ENCODE data around the gene MMAB. TPM values are rescaled to one million over a fixed set of nuclear protein-coding genes. Genes with fewer than 3 reads are reported as not detected.

The MMAB gene
- total RNA-seq, 1 experiment from 2014 or later, result 97.6 TPM

DNA sequence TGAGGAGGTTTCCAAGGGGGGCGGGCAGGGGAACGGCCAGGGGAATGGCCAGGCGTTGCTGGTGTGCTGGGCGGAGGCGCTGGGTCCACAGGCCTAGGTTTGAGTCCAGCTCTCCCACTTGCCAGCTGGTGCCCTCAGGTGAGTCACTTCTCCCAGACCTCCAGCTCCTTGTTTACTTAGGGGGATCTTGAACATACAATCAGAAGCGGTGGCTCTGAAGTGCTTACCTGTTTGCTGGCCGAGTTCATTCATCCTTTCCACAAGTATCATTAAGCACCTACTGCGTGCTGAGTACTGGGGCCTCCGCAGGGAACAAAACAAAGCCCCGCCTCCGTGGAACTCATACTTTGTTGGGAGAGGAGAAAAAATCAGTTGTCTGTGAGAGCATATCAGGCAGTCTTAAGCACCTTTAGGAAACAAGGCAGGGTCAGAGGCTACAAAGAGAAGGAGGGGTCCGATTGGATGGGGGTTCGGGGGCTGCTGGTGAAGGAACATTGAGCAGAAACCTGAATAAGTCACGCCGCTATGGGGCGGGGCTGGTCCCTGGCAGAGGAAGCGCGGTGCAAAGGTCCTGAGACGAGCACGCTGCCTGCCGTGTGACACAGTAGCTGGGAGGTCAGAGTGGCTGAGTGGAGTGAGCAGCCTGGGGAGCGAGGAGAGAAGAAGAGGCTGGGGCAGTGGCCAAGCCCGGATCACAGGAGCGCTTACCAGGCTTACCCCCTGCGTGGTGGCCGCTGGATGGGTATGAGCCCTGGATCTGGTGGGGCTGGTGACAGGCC, 15.3 kb upstream of the MMAB start:
- intact Hi-C loops (cut with micrococcal nuclease; ENCODE audit: unreplicated experiment), result no loop called here
- DNase-seq (ENCODE audit: low spot score), result no peak
- no peaks in the 10 kb centered on the region for H3K9me3 ChIP-seq (ENCODE audit: low read depth, low read length, poor library complexity, severe bottlenecking)
- no TSS peak for BruUV-seq (replicated peaks)
- H3K4me3 ChIP-seq (ENCODE audit: low read depth, low read length, poor library complexity, severe bottlenecking), result no peak overlapping the region
- H3K4me1 ChIP-seq (ENCODE audit: insufficient read depth, low read length, poor library complexity, severe bottlenecking), result no peaks in the 10 kb centered on the region
- H3K36me3 ChIP-seq (ENCODE audit: insufficient read depth, low read length, poor library complexity, severe bottlenecking), result peaks cover 49% of the 10 kb centered on the region
- TF ChIP-seq, protein P1, sequence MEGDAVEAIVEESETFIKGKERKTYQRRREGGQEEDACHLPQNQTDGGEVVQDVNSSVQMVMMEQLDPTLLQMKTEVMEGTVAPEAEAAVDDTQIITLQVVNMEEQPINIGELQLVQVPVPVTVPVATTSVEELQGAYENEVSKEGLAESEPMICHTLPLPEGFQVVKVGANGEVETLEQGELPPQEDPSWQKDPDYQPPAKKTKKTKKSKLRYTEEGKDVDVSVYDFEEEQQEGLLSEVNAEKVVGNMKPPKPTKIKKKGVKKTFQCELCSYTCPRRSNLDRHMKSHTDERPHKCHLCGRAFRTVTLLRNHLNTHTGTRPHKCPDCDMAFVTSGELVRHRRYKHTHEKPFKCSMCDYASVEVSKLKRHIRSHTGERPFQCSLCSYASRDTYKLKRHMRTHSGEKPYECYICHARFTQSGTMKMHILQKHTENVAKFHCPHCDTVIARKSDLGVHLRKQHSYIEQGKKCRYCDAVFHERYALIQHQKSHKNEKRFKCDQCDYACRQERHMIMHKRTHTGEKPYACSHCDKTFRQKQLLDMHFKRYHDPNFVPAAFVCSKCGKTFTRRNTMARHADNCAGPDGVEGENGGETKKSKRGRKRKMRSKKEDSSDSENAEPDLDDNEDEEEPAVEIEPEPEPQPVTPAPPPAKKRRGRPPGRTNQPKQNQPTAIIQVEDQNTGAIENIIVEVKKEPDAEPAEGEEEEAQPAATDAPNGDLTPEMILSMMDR (conservative IDR thresholded peaks at IDR 0.05; ENCODE audit: low read depth, low read length), result no peak
- no peak for TF ChIP-seq EZH2 (IDR thresholded peaks at IDR 0.05; ENCODE audit: borderline replicate concordance, low read depth, low read length, poor library complexity, severe bottlenecking)
- CTCF ChIA-PET, result no interaction called here
- POLR2A ChIA-PET (ENCODE audit: low non-redundant PET), result no interaction called here
- H3K27me3 ChIP-seq (replicated peaks; ENCODE audit: insufficient read depth, low read depth, low read length, poor library complexity), result no peaks in the 10 kb centered on the region
- no peak overlapping the region for H3K27ac ChIP-seq (ENCODE audit: low read depth, low read length, poor library complexity, severe bottlenecking)

DNA sequence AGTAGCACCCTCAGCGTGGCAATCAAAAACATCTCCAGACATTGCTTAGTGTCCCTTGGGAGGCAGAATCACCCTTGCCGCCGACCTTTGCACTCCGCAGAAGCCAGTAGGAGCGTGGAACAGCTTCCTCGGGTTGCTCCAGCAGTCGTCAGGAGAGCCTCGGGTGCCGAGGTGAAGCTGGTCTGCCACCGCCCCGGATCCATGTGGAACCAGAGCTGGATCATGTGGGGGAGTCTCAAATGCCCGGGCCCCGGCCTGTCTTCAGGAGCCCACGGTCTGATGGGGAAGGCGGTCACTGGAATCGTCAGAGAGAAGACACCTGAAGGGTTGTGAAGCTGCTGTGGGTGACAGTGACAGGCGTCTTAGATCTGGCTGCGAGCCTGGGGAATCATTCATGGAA, 14.6 kb upstream of the MMAB start:
- POLR2A ChIA-PET (ENCODE audit: low non-redundant PET), result interaction anchor here (0.7 kb wide), 1 partner anchor 44 kb away, joined by 3 read pairs; no protein-coding TSS in a partner anchor

DNA sequence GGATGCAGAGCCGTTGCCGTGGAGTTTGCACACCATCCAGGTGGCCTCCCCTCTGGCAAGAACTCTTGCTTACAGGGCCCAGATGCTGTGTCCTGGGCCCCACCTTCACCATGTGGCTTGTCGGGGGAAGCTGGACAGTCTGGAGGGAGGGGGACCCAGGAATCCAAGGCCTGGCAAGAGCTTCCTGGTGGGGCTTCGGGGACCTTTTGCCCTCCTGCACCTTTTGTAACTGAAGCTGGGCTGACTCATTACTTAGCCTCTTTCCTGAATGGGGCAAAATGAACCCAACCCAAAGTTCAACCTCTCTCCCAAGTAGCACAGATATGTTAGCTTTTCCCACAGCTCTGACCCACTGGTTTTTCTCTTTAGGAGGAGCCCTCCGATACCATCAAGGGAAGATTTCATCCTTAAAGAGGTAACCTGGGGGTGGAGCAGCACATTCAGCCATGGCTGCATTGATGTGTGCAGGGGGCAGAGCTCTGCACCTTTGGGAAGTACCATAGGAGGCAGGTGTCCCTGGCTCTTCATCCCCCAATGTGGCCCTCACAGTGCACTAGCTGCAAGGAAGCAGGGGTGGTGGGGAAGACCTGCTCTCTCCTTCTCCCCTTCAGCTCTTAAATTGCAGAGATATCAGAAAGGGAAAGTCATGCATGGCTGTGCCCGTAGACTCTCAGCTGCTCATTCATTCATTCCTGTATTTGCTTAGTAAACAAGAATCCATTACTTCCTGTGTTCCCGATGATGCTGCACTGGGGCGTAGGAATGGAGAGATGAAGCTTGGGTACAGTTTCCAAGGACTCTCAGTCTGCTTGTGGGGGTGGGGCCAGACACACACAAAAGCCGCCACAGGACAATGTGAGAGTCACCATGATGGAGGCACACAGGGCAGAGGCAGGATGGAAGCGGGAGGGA, 13.3 kb upstream of the MMAB start:
- Histone ChIP-seq H3K4me3 (ENCODE audit: low read depth, low read length, poor library complexity, severe bottlenecking) (no peak overlapping the region), H3K27ac (ENCODE audit: low read depth, low read length, poor library complexity, severe bottlenecking) (no peak overlapping the region), H3K4me1 (ENCODE audit: insufficient read depth, low read length, poor library complexity, severe bottlenecking) (no peaks in the 10 kb centered on the region), H3K9me3 (ENCODE audit: low read depth, low read length, poor library complexity, severe bottlenecking) (no peaks in the 10 kb centered on the region), H3K27me3 (replicated peaks; ENCODE audit: insufficient read depth, low read depth, low read length, poor library complexity) (no peaks in the 10 kb centered on the region), H3K36me3 (ENCODE audit: insufficient read depth, low read length, poor library complexity, severe bottlenecking) (peaks cover 51% of the 10 kb centered on the region)
- TF ChIP-seq EZH2 (IDR thresholded peaks at IDR 0.05; ENCODE audit: borderline replicate concordance, low read depth, low read length, poor library complexity, severe bottlenecking), result no peak
- TF ChIP-seq, protein P1 (conservative IDR thresholded peaks at IDR 0.05; ENCODE audit: low read depth, low read length), result no peak
- DNase-seq (ENCODE audit: low spot score), result no peak
- ChIA-PET POLR2A (ENCODE audit: low non-redundant PET) (interaction anchor here (0.7 kb wide), 1 partner anchor 46 kb away, joined by 3 read pairs; no protein-coding TSS in a partner anchor), CTCF (no interaction called here)
- intact Hi-C loops (cut with micrococcal nuclease; ENCODE audit: unreplicated experiment), result no loop called here
- no TSS peak for BruUV-seq (replicated peaks)

More for the DNA sequence above, 14.6 kb upstream of the MMAB start:
- Histone ChIP-seq H3K27me3 (replicated peaks; ENCODE audit: insufficient read depth, low read depth, low read length, poor library complexity) (no peaks in the 10 kb centered on the region), H3K27ac (ENCODE audit: low read depth, low read length, poor library complexity, severe bottlenecking) (no peak overlapping the region), H3K4me3 (ENCODE audit: low read depth, low read length, poor library complexity, severe bottlenecking) (no peak overlapping the region), H3K4me1 (ENCODE audit: insufficient read depth, low read length, poor library complexity, severe bottlenecking) (no peaks in the 10 kb centered on the region), H3K9me3 (ENCODE audit: low read depth, low read length, poor library complexity, severe bottlenecking) (no peaks in the 10 kb centered on the region), H3K36me3 (ENCODE audit: insufficient read depth, low read length, poor library complexity, severe bottlenecking) (peaks cover 51% of the 10 kb centered on the region)
- no TSS peak for BruUV-seq (replicated peaks)
- CTCF ChIA-PET, result no interaction called here
- no peak for DNase-seq (ENCODE audit: low spot score)
- intact Hi-C loops (cut with micrococcal nuclease; ENCODE audit: unreplicated experiment), result no loop called here
- no peak for TF ChIP-seq EZH2 (IDR thresholded peaks at IDR 0.05; ENCODE audit: borderline replicate concordance, low read depth, low read length, poor library complexity, severe bottlenecking)
- TF ChIP-seq, protein P1 (conservative IDR thresholded peaks at IDR 0.05; ENCODE audit: low read depth, low read length), result no peak
